GM21786 (cell line): ENCODE measurements around the gene POU5F2.

Source experiments
- ATAC-seq: cut with Tn5 transposase; IDR thresholded peaks from one replicate; pipeline ENCODE4 v1.9.1; 2021; ENCODE audit not compliant: unreplicated experiment

The POU5F2 gene, protein sequence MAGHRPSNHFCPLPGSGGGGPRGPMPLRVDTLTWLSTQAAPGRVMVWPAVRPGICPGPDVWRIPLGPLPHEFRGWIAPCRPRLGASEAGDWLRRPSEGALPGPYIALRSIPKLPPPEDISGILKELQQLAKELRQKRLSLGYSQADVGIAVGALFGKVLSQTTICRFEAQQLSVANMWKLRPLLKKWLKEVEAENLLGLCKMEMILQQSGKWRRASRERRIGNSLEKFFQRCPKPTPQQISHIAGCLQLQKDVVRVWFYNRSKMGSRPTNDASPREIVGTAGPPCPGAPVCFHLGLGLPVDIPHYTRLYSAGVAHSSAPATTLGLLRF

DNA sequence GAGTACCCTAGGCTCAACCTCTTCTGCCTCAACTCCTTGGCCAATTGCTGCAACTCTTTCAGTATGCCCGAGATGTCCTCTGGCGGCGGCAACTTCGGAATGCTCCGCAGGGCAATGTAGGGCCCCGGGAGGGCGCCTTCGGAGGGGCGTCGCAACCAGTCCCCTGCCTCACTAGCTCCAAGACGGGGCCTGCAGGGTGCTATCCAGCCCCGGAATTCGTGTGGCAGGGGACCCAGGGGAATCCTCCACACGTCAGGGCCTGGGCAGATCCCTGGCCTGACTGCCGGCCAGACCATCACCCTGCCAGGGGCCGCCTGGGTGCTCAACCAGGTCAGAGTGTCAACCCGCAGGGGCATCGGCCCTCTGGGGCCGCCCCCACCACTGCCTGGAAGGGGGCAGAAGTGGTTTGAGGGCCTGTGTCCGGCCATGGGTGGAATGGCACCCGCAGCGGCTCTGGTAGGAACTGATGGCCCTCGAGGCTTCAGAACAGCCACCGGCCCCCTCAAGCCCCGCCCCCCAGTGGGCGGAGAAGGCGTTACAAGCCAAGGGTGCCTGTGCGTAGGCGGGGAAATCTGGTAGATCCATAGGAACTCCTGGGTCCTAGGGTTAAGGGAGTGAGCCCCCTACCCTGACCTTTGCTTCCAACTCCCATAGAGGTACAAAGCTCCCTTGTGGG lies at the start of gene POU5F2:
Gene POU5F2 (minus strand): TSS at position 465 of the 676 bp plus-strand sequence. CDS start 37 bp downstream, at position 428.
- no peak for ATAC-seq

DNA sequence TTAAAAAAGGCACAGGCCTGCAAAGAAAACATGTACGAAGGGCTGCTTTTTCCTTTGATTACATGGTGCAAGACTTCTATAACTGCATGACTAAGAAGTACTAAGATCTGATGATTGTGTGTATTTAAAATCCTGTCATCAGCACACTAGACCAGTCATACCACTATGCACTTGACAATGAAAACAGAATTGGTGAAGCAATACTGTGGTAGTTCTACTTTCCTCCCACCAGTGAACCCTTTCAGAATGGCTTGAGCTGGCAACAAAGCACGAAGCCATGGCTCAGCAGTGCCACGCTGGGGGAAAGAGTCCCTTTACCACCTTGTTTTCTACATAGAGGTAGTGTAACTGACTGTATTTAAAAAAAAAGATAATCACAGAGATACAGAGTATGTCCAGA lies 49.0 kb upstream of the POU5F2 start:
- no peak for ATAC-seq

DNA sequence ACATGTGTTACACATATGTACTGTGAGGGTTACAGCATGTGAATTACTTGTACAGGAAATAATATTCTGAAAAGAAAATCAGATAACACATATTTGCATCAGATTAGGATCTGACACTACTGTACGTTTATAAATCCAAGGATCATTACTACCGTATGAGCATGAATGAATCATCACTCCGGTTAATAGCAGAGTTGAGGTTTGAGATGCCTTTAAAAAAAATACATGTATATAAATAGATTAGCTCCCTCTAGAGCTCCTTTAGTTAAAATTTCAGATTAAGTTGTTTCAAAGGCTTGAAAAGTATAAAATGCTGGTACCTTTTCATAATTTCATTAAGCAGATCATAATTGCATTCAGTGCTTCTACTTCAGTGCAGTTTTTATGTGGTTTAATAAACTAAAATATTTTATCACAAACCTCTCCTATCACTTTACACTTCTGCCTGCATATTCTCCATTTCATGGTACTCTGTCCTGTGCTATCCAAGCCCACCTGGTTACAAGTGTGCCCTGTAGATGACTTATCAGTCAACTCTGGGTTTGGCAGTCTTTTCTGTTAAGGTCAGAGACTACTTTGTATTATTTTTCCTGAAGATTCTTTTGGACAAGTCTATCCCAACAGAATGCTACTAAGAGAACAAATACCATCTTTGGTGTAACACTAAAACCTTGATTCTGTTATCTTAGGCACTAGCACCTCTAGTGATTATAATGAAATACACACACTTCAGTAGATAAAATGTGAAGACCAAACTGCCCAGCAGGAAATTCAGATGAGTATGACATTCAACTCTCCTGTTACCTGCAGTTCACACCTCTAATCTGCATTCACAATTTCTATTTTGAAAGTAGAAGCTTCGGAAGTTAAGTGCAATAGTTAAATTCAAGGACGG lies 48.0 kb upstream of the POU5F2 start:
- ATAC-seq: no peak

DNA sequence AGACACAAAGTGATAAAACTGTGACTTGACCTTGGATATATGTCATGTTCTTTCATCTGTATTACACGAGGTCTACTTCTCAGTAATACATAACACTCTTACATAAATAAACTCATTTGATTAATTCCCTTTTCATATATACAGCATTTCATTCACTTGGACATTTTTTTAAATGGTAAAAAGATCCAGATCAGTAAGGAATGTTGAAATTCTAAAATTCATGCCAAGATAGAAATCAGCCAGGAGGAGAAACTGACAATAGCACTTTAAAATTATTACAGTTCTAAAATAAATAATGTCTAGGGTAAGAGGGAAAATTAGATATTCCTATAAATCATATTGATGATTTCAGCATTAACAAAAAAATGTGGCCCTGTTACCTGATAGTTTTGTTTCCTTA lies 46.2 kb upstream of the POU5F2 start:
- ATAC-seq: no peak

DNA sequence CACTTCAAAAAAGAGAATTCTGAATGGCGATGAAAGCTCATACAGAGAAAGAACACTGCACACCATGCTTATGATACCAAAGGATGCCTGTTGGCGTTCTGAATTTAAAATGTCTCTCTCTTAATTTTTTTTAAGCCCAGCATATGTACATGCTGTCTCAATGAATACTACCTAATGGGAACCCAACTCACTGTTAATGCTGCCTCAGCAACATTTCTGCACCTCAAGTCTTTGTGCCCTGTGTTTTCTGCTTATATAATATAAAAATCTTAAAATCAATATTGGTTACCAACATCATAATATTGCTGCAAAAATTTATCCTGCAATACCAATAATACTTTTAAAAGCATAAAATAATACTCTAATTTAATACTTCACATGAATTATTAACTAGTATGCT lies 44.1 kb upstream of the POU5F2 start:
- no peak for ATAC-seq

DNA sequence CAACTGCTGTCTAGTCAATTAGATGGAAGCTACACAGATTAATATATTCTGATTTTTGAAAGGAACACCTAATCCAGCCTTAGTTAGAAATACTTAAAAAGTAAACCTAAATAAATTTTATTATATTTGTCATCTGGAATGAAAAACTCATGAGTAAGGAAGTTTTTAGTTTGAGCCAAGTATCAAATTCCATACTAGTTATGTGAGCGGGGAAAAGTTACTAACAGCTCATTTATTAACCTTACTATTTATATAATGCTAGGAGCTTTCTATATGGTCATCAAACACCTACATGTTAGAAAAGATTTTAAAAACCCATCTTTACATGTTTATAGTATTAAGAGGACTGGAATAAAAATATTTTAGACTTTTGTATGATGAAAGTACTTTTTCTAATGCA lies 41.6 kb upstream of the POU5F2 start:
- ATAC-seq: no peak

DNA sequence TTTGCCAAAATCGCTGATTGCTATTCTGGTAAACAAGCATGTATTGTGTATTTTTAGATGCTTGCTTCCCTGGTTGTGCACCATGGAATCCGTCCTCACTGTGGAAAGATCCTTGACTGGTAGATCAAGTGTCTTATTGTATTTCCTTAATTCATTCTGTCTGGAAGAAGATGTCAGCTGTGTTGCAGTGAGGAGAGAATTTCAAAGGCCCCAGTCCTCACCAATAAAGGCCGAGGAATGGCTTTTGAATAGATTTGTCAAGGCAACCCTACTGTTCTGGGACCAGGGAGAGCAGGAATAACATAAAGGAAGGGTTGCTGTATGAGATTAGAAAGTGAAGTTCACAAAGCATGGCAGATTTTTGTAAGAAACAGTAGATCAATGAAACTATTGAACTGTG lies 36.2 kb upstream of the POU5F2 start:
- no peak for ATAC-seq

DNA sequence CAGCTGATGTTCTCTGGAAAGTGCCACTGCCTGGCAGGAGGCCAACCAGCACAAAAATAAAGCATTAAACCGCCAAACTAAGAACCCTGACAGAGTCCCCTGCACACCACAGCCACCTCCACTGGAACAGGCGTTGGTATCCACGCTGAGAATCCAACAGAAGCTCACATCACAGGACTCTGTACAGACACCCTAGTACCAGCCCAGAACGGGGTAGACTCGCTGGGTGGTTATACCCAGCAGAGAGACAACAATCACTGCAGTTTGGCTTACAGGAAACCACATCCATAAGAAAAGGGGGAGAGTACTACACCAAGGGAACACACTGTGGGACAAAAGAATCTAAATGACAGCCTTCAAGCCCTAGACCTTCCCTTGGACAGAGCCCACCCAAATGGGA lies 15.0 kb upstream of the POU5F2 start:
- no peak for ATAC-seq

DNA sequence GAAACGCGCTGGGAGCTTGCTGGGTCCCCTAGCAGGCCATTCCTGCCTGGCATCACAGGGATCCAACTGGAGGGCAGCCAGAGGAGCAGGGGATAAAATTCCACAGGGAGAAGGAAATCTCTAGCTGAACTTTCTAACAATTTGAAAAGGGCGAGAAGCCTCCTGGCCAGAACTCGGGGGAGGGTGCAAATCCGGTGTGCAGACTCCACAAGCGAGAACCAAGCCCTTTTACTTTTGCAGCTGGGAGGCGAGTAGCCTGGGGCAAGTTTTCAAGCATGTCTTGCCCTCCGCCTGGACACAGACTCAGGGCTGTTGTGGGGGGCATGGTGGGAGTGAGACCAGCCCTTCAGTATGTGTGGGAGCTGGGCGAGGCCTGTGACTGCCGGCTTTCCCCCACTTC lies 14.3 kb upstream of the POU5F2 start:
- ATAC-seq: no peak

DNA sequence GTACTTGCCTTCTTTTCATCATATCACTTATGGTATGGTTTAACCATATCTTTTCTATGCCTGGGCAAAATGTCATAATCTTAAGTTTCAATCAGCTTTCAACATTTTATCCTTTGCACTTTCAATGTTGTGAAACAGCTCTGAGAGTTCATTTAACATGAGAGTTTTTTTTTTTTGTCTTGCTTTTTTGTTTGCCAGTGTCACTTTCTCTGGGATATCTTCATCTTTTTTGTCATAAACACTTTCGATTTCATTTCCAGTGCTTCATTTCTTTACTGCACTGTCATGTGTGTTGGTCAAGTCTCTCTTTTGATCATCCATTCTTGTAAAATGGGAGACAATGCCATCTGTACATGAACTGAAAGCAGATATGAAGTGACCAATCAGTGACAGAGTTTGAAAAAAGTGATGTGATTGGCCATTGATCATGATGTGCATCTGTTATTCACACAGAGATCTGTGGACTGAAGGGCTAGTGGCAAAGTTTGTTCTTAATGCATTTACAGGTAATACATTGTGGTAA lies 7.5 kb upstream of the POU5F2 start:
- no peak for ATAC-seq

DNA sequence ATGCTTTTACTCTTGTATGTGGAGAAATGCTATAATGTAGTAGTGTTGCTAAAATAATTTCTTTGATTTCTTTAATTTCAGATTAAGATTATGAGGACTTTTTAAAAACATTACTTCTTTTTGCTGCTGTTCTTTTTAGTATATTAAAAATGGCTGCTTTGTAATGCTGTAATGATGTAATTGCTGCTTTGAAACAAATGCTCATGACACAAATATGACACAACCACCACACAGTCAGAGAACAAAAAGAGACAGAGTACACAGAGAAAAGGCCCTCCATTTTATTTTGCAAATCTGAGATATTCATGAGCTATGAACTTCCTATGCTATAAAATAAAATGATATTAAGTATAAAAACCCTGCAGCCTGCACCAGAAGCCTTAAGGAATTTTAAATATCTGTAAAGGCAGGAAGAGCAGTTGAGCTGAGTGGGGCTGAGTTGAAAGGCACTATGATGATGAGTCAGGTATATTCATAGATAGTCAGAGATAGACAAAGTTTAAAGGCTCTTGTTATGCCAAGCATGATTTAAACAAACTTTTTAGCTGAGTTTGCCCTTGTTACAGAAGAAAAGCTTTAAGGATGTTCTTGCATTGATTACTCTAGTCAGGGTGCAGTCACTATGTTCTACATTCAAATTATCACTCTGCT lies 5.1 kb upstream of the POU5F2 start:
- no peak for ATAC-seq

DNA sequence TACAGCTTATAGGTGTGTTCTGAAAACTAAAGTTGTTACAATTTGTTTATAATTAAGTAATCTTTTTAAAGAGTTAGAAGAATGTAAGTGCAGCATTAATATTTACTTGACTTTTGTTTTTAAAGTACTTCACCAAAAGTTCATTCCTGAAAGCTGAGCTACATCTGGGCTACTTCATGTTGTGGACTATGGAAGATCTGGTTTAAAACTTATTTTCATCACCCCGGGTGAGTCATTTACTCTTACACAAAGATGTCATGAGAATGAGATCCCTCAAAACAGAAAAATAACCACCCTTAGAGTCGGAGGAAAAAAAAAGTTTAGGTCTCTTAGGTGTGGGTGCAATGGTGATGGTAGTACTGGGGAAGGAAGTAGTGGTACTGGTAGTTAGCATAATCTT lies 5.1 kb downstream of the POU5F2 start:
- ATAC-seq: no peak

DNA sequence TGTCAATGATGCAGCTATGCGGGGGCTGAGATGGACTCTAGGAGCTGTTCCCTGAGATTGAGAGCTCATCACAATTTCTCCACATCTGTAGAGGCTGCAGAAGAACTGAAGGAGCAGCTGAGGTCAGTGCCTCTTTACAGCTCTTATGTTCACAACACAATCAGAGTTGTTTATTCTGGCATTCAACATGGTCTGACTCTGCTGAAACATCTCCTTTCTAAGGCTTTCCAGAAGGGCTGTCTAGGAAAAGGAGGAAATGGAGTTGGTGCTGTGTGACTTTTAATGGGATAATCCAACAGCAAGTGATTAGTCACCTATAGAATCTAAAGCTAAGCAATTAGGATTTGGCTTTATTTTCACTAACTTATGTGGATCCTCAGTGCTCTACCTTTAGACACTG lies 6.0 kb downstream of the POU5F2 start:
- ATAC-seq: no peak

DNA sequence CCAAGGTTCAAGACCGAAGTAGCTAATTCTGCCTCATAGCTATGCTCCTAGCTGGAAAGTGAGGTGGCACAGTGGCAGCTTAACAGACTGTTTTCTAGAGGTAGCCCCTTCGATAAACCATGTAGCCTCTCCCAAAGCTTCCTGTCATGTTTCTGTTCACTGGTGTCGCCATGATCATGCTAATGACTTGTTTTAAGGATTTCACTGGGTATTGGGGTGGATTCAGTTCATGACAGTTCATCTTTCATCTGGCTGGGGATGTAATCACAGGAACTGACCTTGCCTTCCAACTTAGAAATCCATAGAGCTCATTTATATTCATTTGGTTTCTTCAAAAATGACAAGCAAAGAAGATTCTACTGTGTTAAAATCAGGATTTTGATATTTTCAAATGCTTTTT lies 9.4 kb downstream of the POU5F2 start:
- no peak for ATAC-seq

DNA sequence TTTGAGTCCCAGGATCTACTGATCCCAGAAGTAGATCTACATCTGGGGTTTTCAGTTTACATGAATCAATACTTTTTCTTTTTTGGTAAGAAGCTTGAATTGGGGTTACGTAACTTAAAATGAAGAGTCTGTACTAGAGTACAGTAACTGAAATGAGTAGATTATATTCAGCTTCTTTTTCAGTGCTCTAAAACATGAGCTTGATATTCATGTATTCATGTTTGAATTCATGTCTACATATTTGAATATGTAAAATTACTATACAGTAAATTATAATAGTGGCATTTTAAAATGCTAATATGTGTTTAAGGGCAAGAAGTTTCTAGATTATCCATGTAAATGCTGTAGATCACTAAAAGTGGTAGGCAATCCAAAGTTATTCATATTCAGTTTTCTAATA lies 14.8 kb downstream of the POU5F2 start:
- ATAC-seq: no peak

DNA sequence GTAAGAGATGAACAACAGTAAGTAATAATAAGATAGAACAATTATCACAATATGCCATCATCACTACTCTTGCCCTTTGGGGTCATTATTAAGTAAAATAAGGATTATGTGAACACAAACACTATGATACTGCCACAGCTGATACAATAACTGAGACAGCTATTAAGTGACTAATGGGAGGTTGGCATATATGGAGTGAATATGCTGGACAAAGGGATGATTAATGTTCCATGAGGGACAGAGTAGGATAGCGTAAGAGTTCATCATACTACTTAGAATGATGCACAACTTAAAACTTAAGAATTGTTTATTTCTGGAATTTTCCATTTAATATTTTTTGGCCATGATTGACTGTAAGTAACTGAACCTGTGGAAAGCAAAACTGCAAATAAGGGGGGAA lies 16.6 kb downstream of the POU5F2 start:
- ATAC-seq: no peak

DNA sequence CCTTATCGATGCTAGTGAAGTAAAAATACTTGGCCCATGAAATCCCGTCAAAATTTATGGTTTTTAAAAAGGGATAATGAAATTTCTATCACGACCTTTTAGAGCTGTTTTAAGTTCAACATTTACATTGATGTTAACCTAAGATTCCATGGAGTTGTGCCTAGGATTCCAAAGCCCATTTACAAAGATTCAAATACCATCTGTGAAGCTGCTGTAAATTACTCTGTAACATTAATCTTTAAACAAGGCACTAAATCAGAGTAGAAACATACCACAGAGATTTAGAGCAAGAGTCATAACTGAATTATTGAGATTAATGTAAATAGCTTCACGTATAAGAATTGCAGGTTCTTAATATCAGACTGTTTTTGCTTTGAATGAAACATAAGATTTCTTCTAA lies 17.7 kb downstream of the POU5F2 start:
- no peak for ATAC-seq

DNA sequence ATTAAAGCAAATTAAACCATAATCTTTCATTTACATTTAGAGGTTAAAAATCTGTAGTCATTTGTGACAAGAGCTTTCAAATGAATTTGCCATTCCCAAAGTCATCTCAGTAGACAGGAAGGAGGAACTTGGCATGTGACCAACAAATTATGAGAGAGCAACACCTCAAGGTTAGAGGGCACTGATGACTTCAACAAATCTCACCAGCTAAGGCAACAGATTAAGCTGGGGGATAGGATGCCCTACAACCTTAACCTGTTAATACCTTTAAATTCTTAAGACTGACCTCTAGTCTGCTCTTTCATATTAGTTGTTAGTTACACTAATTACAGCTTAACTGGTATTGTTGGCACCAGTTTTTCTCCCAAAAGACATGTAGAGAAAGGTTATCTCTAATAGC lies 18.4 kb downstream of the POU5F2 start:
- ATAC-seq: no peak

DNA sequence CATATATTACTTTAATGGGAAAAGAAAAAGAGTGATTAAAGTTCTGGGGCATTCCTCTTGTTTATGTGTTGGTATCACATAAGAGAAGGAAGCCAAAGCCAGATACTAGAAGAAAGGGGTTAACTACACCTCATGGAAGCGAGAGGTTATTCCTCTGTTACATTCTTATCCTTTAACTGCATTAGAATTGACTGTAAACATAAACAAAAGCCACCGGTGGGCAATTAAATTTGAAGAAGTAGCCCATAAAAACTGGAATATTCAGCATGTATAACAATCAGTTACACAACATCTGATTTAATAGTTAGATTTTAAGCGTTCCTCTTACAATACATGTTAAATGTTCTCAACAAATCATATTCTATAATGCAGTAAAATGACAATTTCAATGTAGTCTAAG lies 18.8 kb downstream of the POU5F2 start:
- ATAC-seq: no peak

DNA sequence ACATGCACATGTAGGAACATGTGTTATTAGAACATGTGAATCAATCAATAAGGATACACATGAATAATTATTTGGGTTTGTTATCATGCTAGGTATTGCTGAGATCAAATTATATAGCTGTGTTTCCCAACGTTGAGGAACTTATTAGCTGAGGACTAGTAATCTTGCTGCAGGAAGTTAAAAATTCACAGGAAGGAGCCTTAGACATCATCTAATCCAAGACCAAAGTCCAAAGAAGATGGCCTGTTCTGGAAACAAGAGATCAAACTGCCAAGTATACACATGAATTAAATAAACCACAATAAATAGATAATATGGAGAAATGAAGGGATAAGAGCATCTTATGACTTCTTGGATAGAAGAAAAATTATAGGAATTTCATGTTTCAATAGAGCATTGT lies 19.9 kb downstream of the POU5F2 start:
- no peak for ATAC-seq

DNA sequence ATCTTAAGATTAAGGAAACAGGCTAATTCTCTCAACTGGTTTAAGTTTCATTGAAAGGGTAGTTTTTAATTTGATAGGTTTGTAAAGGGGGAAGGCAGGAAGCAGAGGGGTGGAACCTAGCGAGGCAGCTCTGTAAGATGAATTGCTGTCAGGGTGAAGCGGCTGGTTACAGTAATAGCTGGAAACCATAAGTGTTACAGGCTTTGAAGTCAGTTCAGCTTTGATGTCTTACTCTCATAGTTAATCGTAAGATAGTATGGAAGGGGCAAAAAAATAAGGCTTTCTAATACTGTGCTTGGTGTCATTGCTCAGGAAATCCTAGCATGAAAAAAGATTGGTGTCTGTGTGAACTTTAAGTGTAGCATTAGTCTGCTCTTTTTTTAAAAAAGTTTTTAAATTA lies 20.3 kb downstream of the POU5F2 start:
- no peak for ATAC-seq
